Muscle layer of colon (tissue), 2 donors: ENCODE data around the gene NAT10.

Source experiments
- H3K27ac ChIP-seq: one replicate; pipeline ENCODE4 v1.7.0; 2013; ENCODE audit warnings: low read depth, mild to moderate bottlenecking, low read length, moderate library complexity
- H3K27me3 ChIP-seq, 2 donors: one replicate each; pipeline ENCODE4 v1.7.0; 2013; ENCODE audit warnings: low read length in 2 of 2, mild to moderate bottlenecking in 2 of 2; ENCODE audit not compliant: insufficient read depth in 2 of 2, control insufficient read depth in 1 of 2
- H3K36me3 ChIP-seq: one replicate; pipeline ENCODE4 v1.7.0; 2013; ENCODE audit warnings: mild to moderate bottlenecking, low read length; ENCODE audit not compliant: insufficient read depth
- H3K4me1 ChIP-seq: one replicate; pipeline ENCODE4 v1.7.0; 2013; ENCODE audit warnings: mild to moderate bottlenecking, low read length; ENCODE audit not compliant: insufficient read depth
- H3K4me3 ChIP-seq, 2 donors: one replicate each; pipeline ENCODE4 v1.7.0; 2013; ENCODE audit warnings: low read length in 2 of 2, low read depth in 1 of 2, mild to moderate bottlenecking in 1 of 2, moderate library complexity in 1 of 2
- H3K9ac ChIP-seq: one replicate; pipeline ENCODE4 v1.7.0; 2013; ENCODE audit warnings: low read length
- H3K9me3 ChIP-seq: one replicate; pipeline ENCODE4 v1.7.0; 2013; ENCODE audit warnings: mild to moderate bottlenecking, low read length
- donor health status: abdominal sarcoma.
- donor health status: Adenocarcinoma of cecum.

Gene NAT10

GRCh38 chr11:34151916-34152845 lies 46.8 kb downstream of the NAT10 start:
- H3K4me1 ChIP-seq: peaks cover 20% of the 10 kb centered on the region
- H3K27me3 ChIP-seq: no peaks in the 10 kb centered on the region
- peaks cover 19% of the 10 kb centered on the region for H3K36me3 ChIP-seq
- no peak overlapping the region for H3K9ac ChIP-seq
- no peak overlapping the region for H3K27ac ChIP-seq
- no peaks in the 10 kb centered on the region for H3K9me3 ChIP-seq
- H3K4me3 ChIP-seq: no peak overlapping the region

GRCh38 chr11:34154059-34154875 lies 48.8 kb downstream of the NAT10 start:
- Histone ChIP-seq H3K4me3 (no peak overlapping the region), H3K27ac (peak overlapping the region; percentile 45), H3K4me1 (peaks cover 20% of the 10 kb centered on the region), H3K9me3 (no peaks in the 10 kb centered on the region), H3K36me3 (peaks cover 6% of the 10 kb centered on the region), H3K27me3 (no peaks in the 10 kb centered on the region), H3K9ac (no peak overlapping the region)

- Histone ChIP-seq H3K27ac (peak overlapping the region; percentile 71), H3K4me3 (no peak overlapping the region), H3K36me3 (peaks cover 10% of the 10 kb centered on the region)
Observed at GRCh38 chr11:34155057-34155756, 49.8 kb downstream of the NAT10 start.

GRCh38 chr11:34155757-34156062 lies 50.3 kb downstream of the NAT10 start:
- Histone ChIP-seq H3K27me3 (no peaks in the 10 kb centered on the region), H3K4me3 (no peak overlapping the region), H3K27ac (peak overlapping the region; percentile 71), H3K36me3 (peaks cover 11% of the 10 kb centered on the region), H3K9me3 (no peaks in the 10 kb centered on the region), H3K4me1 (peaks cover 20% of the 10 kb centered on the region), H3K9ac (no peak overlapping the region)

More at GRCh38 chr11:34155057-34155756, 49.8 kb downstream of the NAT10 start:
- Histone ChIP-seq H3K9me3 (no peaks in the 10 kb centered on the region), H3K9ac (no peak overlapping the region), H3K4me1 (peaks cover 20% of the 10 kb centered on the region), H3K27me3 (no peaks in the 10 kb centered on the region)

- Histone ChIP-seq H3K4me1 (peaks cover 20% of the 10 kb centered on the region), H3K9ac (no peak overlapping the region), H3K27ac (peak overlapping the region; percentile 21), H3K36me3 (peaks cover 11% of the 10 kb centered on the region), H3K27me3 (no peaks in the 10 kb centered on the region), H3K9me3 (no peaks in the 10 kb centered on the region), H3K4me3 (no peak overlapping the region)
Observed at GRCh38 chr11:34157163-34157562, 51.7 kb downstream of the NAT10 start.

GRCh38 chr11:34158661-34159060 lies 53.2 kb downstream of the NAT10 start:
- Histone ChIP-seq H3K9me3 (no peaks in the 10 kb centered on the region), H3K4me3 (no peak overlapping the region), H3K27ac (no peak overlapping the region), H3K27me3 (no peaks in the 10 kb centered on the region), H3K9ac (no peak overlapping the region), H3K4me1 (peaks cover 20% of the 10 kb centered on the region), H3K36me3 (peaks cover 11% of the 10 kb centered on the region)

- Histone ChIP-seq H3K27ac (no peak overlapping the region), H3K27me3 (no peaks in the 10 kb centered on the region), H3K36me3 (peaks cover 11% of the 10 kb centered on the region), H3K9ac (no peak overlapping the region), H3K9me3 (no peaks in the 10 kb centered on the region), H3K4me3 (no peak overlapping the region), H3K4me1 (peaks cover 11% of the 10 kb centered on the region)
Observed at GRCh38 chr11:34160049-34160721, 54.8 kb downstream of the NAT10 start.

GRCh38 chr11:34160791-34161190 lies 55.4 kb downstream of the NAT10 start:
- H3K27me3 ChIP-seq: no peaks in the 10 kb centered on the region
- H3K4me1 ChIP-seq: peaks cover 5% of the 10 kb centered on the region
- H3K9me3 ChIP-seq: no peaks in the 10 kb centered on the region
- no peak overlapping the region for H3K9ac ChIP-seq
- no peak overlapping the region for H3K27ac ChIP-seq
- peaks cover 11% of the 10 kb centered on the region for H3K36me3 ChIP-seq
- H3K4me3 ChIP-seq: no peak overlapping the region

GRCh38 chr11:34161361-34161760 lies 55.9 kb downstream of the NAT10 start:
- H3K4me1 ChIP-seq: no peaks in the 10 kb centered on the region
- no peaks in the 10 kb centered on the region for H3K9me3 ChIP-seq
- H3K27ac ChIP-seq: no peak overlapping the region
- no peak overlapping the region for H3K4me3 ChIP-seq
- no peak overlapping the region for H3K9ac ChIP-seq
- H3K36me3 ChIP-seq: peaks cover 11% of the 10 kb centered on the region
- no peaks in the 10 kb centered on the region for H3K27me3 ChIP-seq

GRCh38 chr11:34161812-34162492 lies 56.5 kb downstream of the NAT10 start:
- H3K4me1 ChIP-seq: no peaks in the 10 kb centered on the region
- H3K36me3 ChIP-seq: peaks cover 11% of the 10 kb centered on the region
- no peak overlapping the region for H3K9ac ChIP-seq
- H3K4me3 ChIP-seq: no peak overlapping the region
- no peaks in the 10 kb centered on the region for H3K27me3 ChIP-seq
- H3K9me3 ChIP-seq: no peaks in the 10 kb centered on the region
- no peak overlapping the region for H3K27ac ChIP-seq
